NCI-H1436 (cell line): ENCODE results near the gene ALK.

Experiments
- DNase-seq: peaks from one replicate; lab custom pipeline; 2025; lab: John Stamatoyannopoulos, UW

The ALK gene

GRCh38 chr2:29902356-29902755, 19.0 kb downstream of the ALK start:
- DNase-seq: no peak

DNA sequence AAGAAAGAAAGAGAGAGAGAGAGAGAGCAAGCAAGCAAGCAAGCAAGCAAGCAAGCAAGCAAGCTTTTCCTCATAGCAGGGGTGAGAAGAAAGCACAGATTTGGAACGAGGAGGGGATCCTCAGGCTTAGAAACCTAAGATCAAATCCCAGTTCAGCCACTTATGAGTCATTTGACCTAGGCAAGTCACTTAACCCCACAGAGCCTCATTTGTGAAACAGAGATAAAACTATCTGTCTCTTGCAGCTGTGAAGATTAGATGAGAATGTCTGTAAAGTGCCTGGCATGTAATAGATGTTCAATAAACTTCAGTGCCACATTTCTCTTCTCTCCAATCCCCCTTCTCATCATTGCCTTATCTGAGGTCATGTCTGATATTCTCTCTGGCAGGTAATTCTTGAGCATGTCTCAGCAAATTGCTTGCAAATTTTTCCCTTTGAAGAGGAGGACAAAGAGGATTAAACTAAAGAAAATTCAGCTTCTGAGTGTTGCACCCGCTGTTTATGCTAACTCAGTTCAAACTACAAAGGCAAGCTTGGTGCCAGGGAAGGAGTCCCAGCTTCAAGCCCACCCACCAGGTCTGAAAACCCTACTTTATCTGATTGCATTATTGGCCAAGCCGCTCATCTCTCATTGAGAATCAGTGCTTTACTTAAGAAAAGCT, 20.3 kb downstream of the ALK start:
- DNase-seq: no peak

GRCh38 chr2:29898999-29899398, 22.4 kb downstream of the ALK start:
- DNase-seq: no peak

DNA sequence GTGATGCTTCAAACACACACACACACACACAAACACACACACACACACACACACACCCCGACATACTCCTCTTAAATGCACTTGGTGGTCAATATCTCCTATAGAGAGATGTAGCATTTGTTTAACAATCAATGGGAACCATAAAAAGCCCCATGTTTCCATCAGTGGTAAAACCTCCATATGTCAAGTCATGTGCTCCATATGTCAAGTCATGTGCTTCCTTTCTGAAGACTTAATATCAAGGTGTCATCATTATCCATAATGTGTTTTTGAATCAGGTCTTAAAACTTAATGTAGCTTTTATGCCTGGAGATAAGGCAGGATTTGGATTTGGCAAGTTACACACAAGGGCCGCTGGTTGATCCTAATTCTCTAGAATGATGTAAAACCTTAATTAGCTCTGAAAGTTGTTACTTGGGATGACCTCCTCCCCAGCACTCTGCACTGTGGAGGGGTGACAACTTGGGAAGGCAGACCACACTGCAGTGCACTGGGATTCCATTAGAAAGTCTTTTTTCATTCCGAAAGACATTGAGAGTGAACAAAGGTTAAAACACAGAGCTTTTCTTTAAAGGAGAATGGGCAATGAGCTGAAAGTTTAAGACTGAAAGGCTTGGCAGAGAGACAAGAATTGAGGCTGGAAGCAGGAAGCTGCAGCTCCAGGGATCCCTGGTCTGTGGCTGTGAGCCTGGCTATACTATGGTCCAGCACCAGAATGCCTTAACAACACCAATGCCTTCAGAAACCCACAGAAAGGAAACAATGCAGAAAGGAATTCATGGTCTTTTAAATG, 26.4 kb downstream of the ALK start:
- no peak for DNase-seq

- no peak for DNase-seq
These were observed 28.7 kb downstream of the ALK start for GRCh38 chr2:29892585-29893259.

GRCh38 chr2:29881089-29881730, 40.2 kb downstream of the ALK start:
- DNase-seq: no peak

DNA sequence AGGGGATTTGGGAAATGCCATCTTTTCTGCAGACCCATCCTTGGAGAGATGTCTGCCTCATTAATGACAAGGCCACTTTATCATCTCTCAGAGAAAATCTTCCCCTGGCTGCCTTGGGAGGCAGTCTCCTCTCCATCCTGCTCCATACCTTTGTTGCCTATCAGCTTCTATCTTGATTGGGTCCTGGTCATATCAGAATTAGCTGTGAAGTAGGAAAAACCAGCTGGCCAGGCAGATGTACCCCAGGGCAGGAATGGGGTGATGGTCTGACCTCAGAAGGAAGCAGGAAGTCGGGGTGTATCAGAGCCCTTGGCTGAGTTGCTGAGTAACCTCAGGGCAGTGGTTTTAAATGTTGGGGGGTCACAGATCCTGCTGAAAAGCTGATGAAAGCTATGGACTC, 41.3 kb downstream of the ALK start:
- DNase-seq: no peak

DNA sequence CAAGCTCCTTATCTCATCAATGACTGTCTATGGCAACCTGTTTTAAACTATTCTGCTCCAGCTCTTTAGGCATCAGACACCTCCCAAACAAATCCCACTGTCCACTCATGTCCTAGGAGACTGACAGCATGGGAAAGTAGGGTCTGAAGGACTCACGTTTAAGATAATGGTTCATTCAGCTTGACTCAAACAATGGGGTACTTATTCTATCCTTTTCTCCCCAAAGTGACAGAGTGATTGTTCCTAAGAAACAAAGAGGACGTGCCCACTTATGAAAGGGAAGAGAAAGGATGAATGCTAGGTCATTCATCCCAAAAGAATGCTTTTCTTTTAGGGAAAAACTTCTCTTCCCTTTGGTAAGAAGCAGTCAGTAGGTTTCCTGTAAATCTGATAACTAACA, 41.9 kb downstream of the ALK start:
- no peak for DNase-seq

- no peak for DNase-seq
These were observed 42.5 kb downstream of the ALK start for GRCh38 chr2:29878898-29879297.

DNA sequence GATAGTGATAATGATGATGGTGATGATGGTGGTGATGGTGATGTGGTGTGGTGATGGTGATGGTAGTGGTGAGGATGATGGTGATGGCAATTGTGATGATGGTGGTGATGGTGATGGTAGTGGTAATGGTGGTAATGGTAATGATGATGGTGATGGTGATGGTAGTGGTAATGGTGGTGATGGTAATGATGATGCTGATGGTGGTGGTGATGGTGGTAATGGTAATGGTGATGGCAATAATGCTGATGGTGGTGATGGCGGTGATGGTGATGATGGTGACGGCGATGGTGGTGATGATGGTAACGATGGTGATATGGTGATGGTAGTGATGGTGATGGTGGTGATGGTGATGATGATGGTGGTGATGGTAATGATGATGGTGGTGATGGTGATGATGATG, 45.0 kb downstream of the ALK start:
- no peak for DNase-seq

GRCh38 chr2:29874745-29875144, 46.6 kb downstream of the ALK start:
- no peak for DNase-seq

- DNase-seq: no peak
These were observed 48.5 kb downstream of the ALK start for GRCh38 chr2:29872870-29873269.

DNA sequence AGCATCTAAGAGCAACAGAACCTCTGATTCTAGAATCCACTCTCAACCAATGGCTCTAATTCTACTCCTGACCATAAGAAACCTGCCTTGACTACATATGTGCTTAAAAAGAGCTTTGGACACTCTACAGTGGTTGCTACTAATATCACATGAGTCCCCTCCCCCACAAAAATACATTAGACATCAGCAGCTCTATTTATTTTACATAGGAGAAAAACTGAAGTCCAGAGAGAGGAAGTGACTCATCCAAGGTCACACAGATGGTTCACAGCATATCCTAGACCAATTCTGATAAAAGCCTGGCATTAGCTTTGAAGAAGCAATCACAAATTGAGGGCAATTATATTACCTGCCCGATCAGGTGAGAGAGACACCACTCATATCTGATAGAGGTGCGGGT, 49.8 kb downstream of the ALK start:
- DNase-seq: no peak

DNA sequence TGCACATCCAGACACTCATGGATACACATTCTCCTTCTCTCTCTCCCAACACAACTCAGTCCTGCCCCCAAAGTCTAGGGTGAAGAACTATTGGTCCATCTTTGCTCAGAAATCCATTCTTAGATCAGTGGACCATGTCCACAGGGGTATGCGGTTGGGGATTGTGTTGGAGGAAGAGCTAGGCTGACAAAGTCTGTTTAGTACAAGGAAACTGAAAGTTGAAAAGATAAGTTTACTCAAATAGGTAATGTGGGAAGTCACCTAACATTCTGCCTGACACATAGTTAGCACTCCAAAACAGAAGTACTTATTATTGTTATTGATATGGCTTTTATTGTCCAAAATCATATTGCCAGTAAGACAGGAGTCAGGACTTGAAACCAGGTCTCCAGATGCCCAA, 55.9 kb downstream of the ALK start:
- DNase-seq: no peak

DNA sequence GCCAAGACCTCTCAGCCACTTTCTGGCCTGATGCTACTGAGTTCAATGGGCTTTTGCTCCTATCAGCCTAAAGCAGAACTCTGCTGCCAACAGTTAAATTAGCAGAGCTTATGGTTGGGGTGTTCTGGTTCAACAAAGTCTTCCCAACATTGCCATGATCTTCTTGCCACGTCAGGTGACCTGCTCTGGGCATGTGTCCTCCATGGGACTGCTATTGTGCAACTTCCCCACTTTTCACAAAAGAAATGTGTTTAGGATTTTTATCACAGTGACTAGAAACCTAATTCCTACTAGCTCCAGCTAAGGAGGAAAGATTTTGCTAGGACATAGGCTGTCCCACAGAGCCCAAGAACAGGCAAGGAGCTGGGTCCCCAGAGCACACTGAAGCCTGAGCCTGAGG, 56.4 kb downstream of the ALK start:
- DNase-seq: no peak

DNA sequence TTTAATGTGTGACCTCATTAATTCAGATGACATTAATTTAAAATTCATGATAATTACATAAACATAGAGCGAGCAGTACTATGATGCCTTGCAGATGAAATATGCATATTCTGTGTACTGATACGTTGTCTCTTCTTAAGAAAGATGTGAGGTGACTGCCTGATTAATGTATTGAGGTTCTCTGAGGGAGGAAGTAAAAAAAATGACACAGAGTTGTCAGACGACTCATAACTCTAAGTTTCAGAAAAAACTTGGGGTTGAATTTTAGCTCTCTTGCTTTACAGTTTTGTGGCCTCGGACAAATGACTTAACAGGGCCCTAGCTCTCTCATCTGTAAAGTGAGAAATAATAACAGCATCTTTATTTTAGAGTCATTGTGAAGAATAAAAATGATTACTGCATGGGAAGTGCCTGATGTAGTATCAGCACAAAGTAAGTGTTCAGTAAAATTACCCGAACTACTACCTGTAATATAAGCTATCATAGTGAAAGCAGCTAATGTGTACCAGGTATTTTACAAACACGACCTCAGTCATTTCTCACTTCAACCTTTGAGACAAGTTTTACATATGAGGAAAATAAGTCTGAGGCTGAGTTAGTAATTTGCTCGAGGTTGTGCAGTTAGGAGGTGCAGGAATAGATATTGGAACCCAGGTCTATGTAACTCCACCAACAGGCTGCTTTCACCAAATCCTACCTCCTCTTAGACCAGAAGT, 65.3 kb downstream of the ALK start:
- DNase-seq: no peak

DNA sequence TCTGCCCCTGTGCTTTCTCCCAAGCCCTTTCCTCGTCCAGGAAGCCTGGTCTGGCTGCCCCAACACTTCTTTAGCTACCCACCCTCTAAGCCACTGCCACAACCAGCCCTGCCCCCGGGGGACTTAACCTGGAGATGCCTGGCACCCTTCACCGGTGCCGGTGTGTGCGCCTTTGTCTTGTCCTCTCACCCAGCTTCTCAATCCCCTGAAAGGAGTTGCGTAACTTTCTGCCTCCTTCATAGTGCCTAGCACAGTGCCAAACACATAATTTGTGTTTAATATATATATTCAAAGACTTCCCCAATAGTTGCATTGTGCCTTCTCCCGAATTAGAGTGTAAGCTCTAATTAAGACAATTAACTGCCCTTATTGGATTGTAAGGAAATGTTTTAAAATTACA, 70.6 kb downstream of the ALK start:
- DNase-seq: no peak

GRCh38 chr2:29848566-29849310, 72.6 kb downstream of the ALK start:
- DNase-seq: no peak

GRCh38 chr2:29847886-29848285, 73.5 kb downstream of the ALK start:
- no peak for DNase-seq

- DNase-seq: no peak
These were observed 76.6 kb downstream of the ALK start for GRCh38 chr2:29844713-29845326.
